K562 (cell line): ENCODE results near the gene HCAR3. TPM values are rescaled to one million over a fixed set of nuclear protein-coding genes. Genes with fewer than 3 reads are reported as not detected.

ENCODE experiments used
- ASH1L ChIP-seq: fragments of 450-650 bp; IDR thresholded peaks from 2 replicates; pipeline ENCODE4 v1.6.1; 2018; ENCODE audit warnings: borderline replicate concordance, mild to moderate bottlenecking, low read depth; ENCODE audit not compliant: partially characterized antibody
- CHD7 ChIP-seq: fragments of 200-600 bp; sonication (generic); IDR thresholded peaks from one replicate; pipeline ENCODE4 v1.6.1; 2012; ENCODE audit warnings: mild to moderate bottlenecking, low read depth, low read length, inconsistent platforms
- E2F3 ChIP-seq: fragments of 250-450 bp; sonication (Bioruptor Pico); IDR thresholded peaks from 2 replicates; pipeline ENCODE4 v1.4.0; 2020; ENCODE audit warnings: mild to moderate bottlenecking
- ELK3 ChIP-seq: fragments of 450-650 bp; formaldehyde crosslinking; IDR thresholded peaks from 2 replicates; pipeline ENCODE4 v1.4.0; 2020; ENCODE audit warnings: mild to moderate bottlenecking
- GMEB1 ChIP-seq: fragments of 250-450 bp; sonication (Bioruptor Pico); IDR thresholded peaks from 2 replicates; pipeline ENCODE4 v1.4.0; 2020; ENCODE audit warnings: mild to moderate bottlenecking
- HDAC2 ChIP-seq: fragments of 450-650 bp; IDR thresholded peaks from 2 replicates; pipeline ENCODE4 v1.6.1; 2016; ENCODE audit warnings: mild to moderate bottlenecking
- NR2C2 ChIP-seq, 2 experiments: fragments of 200-800 bp in 1 of 2; sonication (Bioruptor generic) in 1 of 2; sonication (generic) in 1 of 2; formaldehyde crosslinking in 1 of 2; IDR thresholded peaks; 2 replicates each; pipeline versions ENCODE4 v1.6.1 to v1.8.0; 2016 to 2022; ENCODE audit warnings: mild to moderate bottlenecking in 1 of 2, missing compliant biosample characterization in 1 of 2, missing genetic modification characterization in 1 of 2, missing genetic modification reagents in 1 of 2
- SREBF1 ChIP-seq: fragments of 150-350 bp; IDR thresholded peaks from 2 replicates; pipeline ENCODE4 v1.6.1; 2014; ENCODE audit warnings: antibody characterized with exemption, low read depth, low read length, borderline replicate concordance
- VEZF1 ChIP-seq: fragments of 200-800 bp; sonication (Bioruptor generic); IDR thresholded peaks from 2 replicates; pipeline ENCODE4 v1.6.1; 2017; ENCODE audit warnings: missing genetic modification characterization, missing compliant biosample characterization
- ZNF717 ChIP-seq: fragments of 250-450 bp; sonication (Bioruptor Pico); IDR thresholded peaks from 2 replicates; pipeline ENCODE4 v1.5.0; 2021
- polyA plus RNA-seq, 8 experiments: library from polyadenylated mRNA; depleted of rRNA in 4 of 8; stranded (reverse) in 5 of 8; unstranded in 3 of 8; fragments of >200 nt; fragmentation: Nextera tagmentation in 2 of 8; fragmentation: Illumina TruSeq in 1 of 8; extraction: Ambion mirVana in 2 of 8; extraction: Trizol in 1 of 8; gene quantifications; 2 replicates each; pipeline versions ENCODE4 v1.2.1 to v1.2.3, GENCODE V29; 2011 to 2014; ENCODE audit warnings: inconsistent platforms in 1 of 8, missing spikeins in 1 of 8
- total RNA-seq, 7 experiments: library from RNA; depleted of rRNA in 6 of 7; stranded (reverse); fragments of >200 nt in 6 of 7; fragmentation: Illumina TruSeq in 2 of 7; extraction: Trizol in 2 of 7; gene quantifications; 2 replicates each; pipeline versions ENCODE4 v1.2.1 to v1.2.3, GENCODE V29; 2011 to 2021; ENCODE audit warnings: low replicate concordance in 1 of 7

HCAR3 gene
- total and polyA plus RNA-seq, 9 of the 15 experiments (the other 6 are each of a cell fraction or from before 2014, with no cell fraction given): not detected

- peak; percentile 62 for TF ChIP-seq GMEB1 (CRISPR knock-in tag)
- no peak for TF ChIP-seq CHD7
- no peak for TF ChIP-seq ELK3 (CRISPR knock-in tag)
- TF ChIP-seq ASH1L: peak; percentile 94
- TF ChIP-seq HDAC2: peak; percentile 18; the same call in 1 of the 2 replicates
- TF ChIP-seq VEZF1: peak; percentile 62; the same call in 1 of the 2 replicates
- TF ChIP-seq SREBF1: 0 out of 2 replicates have a peak, but pooled peaks have one; percentile 57
- no peak for TF ChIP-seq ZNF717 (CRISPR knock-in tag)
- TF ChIP-seq NR2C2 (CRISPR knock-in tag; IDR thresholded peaks at IDR 0.05): no peak
- peak; percentile 38; the same call in 1 of the 2 replicates for TF ChIP-seq NR2C2 (tag; IDR thresholded peaks at IDR 0.05)
- 0 out of 2 replicates have a peak, but pooled peaks have one; percentile 52 for TF ChIP-seq E2F3 (CRISPR knock-in tag)
Measured at GRCh38 chr12:122752464-122753318, 36.1 kb upstream of the HCAR3 start, which contains the start of gene DENR (continued).
